HepG2 (cell line): Measurements from ENCODE around the gene TNFRSF6B. TPM values are rescaled to one million over a fixed set of nuclear protein-coding genes. Genes with fewer than 3 reads are reported as not detected.
A peak's percentile ranks its signal among the peaks of the same experiment; 100 is the strongest.

Source experiments
- ATAC-seq: fragments of 200-7000 bp; cut with Tn5 transposase; 3 replicates; pipeline ENCODE4 v1.9.1; 2020; ENCODE audit warnings: mild to moderate bottlenecking, moderate library complexity
- BruUV-seq: library from RNA; stranded (reverse); fragments of 400-500 nt; replicated peaks from 2 replicates; lab custom pipeline; 2021; lab: Mats Ljungman, UMichigan
- CTCF ChIA-PET: fragments of 300-600 bp; formaldehyde crosslinking; extraction: SDS; loops from one replicate; lab custom pipeline; 2021; ENCODE audit warnings: low total read pairs, inconsistent platforms, low intra/inter-chr PET ratio; lab: Yijun Ruan, JAX
- POLR2A ChIA-PET: fragments of 350-600 bp; sonication (Branson Sonifier 250); formaldehyde crosslinking; loops from one replicate; lab custom pipeline; 2020; ENCODE audit warnings: antibody characterized with exemption, inconsistent platforms; lab: Yijun Ruan, JAX
- DNase-seq: peaks from one replicate; pipeline ENCODE4 v3.0.0-alpha.2; 2015; ENCODE audit warnings: low spot score
- FAIRE-seq: peaks from 3 replicates; lab custom pipeline; 2011; peaks lifted over from hg19 to GRCh38; lab: Jason Lieb, UNC
- H2AFZ ChIP-seq: one replicate; pipeline ENCODE4 v1.6.1; 2011; ENCODE audit warnings: low read length, inconsistent platforms
- H3K27ac ChIP-seq: fragments of 300-600 bp; 3 replicates; pipeline ENCODE4 v1.8.0; 2011; ENCODE audit warnings: mixed run types, mild to moderate bottlenecking, mixed read lengths, low read length, inconsistent platforms; ENCODE audit not compliant: insufficient read depth; ENCODE audit errors: extremely low read length
- H3K27me3 ChIP-seq, 2 experiments: fragments of 200-600 bp in 1 of 2; 2 replicates in 1 of 2; 3 replicates in 1 of 2; pipeline versions ENCODE4 v1.6.0 to v1.8.0; 2011; ENCODE audit warnings: low read length in 2 of 2, mild to moderate bottlenecking in 2 of 2, moderate library complexity in 2 of 2, inconsistent platforms in 1 of 2; ENCODE audit not compliant: insufficient read depth in 2 of 2, control insufficient read depth in 1 of 2
- H3K36me3 ChIP-seq, 2 experiments: fragments of 200-600 bp in 1 of 2; replicated peaks in 1 of 2; 2 replicates in 1 of 2; 3 replicates in 1 of 2; pipeline versions ENCODE4 v1.5.1 to v1.8.0; 2011; ENCODE audit warnings: low read length in 2 of 2, inconsistent platforms in 1 of 2; ENCODE audit not compliant: insufficient read depth in 2 of 2, control insufficient read depth in 1 of 2
- H3K4me1 ChIP-seq: 2 replicates; pipeline ENCODE4 v1.5.1; 2012; ENCODE audit warnings: low read length, inconsistent platforms; ENCODE audit not compliant: insufficient read depth
- H3K4me2 ChIP-seq: 2 replicates; pipeline ENCODE4 v1.6.0; 2011; ENCODE audit warnings: low read depth, low read length, inconsistent platforms
- H3K4me3 ChIP-seq, 3 experiments: fragments of 200-600 bp in 1 of 3; sonication (generic), shearing (Covaris generic) in 1 of 3; replicated peaks in 1 of 3; 2 replicates each; pipeline ENCODE4 v1.5.1; 2011 to 2016; ENCODE audit warnings: low read length in 3 of 3, inconsistent platforms in 2 of 3, low read depth in 2 of 3, mild to moderate bottlenecking in 2 of 3, control low read depth in 1 of 3, mixed read lengths in 1 of 3; ENCODE audit not compliant: insufficient read depth in 1 of 3
- H3K79me2 ChIP-seq: one replicate; pipeline ENCODE4 v1.6.1; 2011; ENCODE audit warnings: low read length, inconsistent platforms; ENCODE audit not compliant: insufficient read depth
- H3K9ac ChIP-seq: 2 replicates; pipeline ENCODE4 v1.6.0; 2011; ENCODE audit warnings: mild to moderate bottlenecking, low read depth, low read length, inconsistent platforms; ENCODE audit not compliant: insufficient read depth
- H3K9me3 ChIP-seq: 2 replicates; pipeline ENCODE4 v1.5.1; 2012; ENCODE audit warnings: mild to moderate bottlenecking, low read length
- H4K20me1 ChIP-seq: 2 replicates; pipeline ENCODE4 v1.6.0; 2011; ENCODE audit warnings: inconsistent platforms, mild to moderate bottlenecking, low read length, moderate library complexity; ENCODE audit not compliant: insufficient read depth
- FOXA1 ChIP-seq, 2 experiments: fragments of 450-650 bp in 1 of 2; sonication (generic) in 1 of 2; formaldehyde crosslinking in 1 of 2; IDR thresholded peaks; 2 replicates each; pipeline versions ENCODE4 v1.4.0 to v1.6.1; 2016 to 2020; ENCODE audit warnings: missing genetic modification reagents in 1 of 2
- KDM2A ChIP-seq: sonication (generic); formaldehyde crosslinking; IDR thresholded peaks from 2 replicates; pipeline ENCODE4 v1.4.0; 2020; ENCODE audit warnings: low read depth, missing genetic modification reagents, borderline replicate concordance
- POLR2AphosphoS5 ChIP-seq: IDR thresholded peaks from 2 replicates; pipeline ENCODE4 v1.6.1; 2012; ENCODE audit warnings: low read depth, low read length
- TMF1 ChIP-seq: sonication (generic); formaldehyde crosslinking; IDR thresholded peaks from 2 replicates; pipeline ENCODE4 v1.8.1; 2022; ENCODE audit warnings: low read depth, missing genetic modification reagents
- TOPORS ChIP-seq: sonication (generic); formaldehyde crosslinking; IDR thresholded peaks from 2 replicates; pipeline ENCODE4 v1.8.0; 2023; ENCODE audit warnings: mild to moderate bottlenecking, missing genetic modification reagents
- ZC3H4 ChIP-seq: sonication (generic); formaldehyde crosslinking; IDR thresholded peaks from 2 replicates; pipeline ENCODE4 v1.4.0; 2020; ENCODE audit warnings: missing genetic modification reagents, borderline replicate concordance
- ZFP36L1 ChIP-seq: sonication (generic); formaldehyde crosslinking; IDR thresholded peaks from 2 replicates; pipeline ENCODE4 v1.8.0; 2022; ENCODE audit warnings: mild to moderate bottlenecking, missing genetic modification reagents, moderate library complexity
- ZFY ChIP-seq: sonication (generic); formaldehyde crosslinking; IDR thresholded peaks from 2 replicates; pipeline ENCODE4 v1.4.0; 2020; ENCODE audit warnings: missing genetic modification reagents
- ZNF496 ChIP-seq: sonication (generic); formaldehyde crosslinking; IDR thresholded peaks from 2 replicates; pipeline ENCODE4 v1.8.1; 2023; ENCODE audit warnings: mild to moderate bottlenecking, moderate library complexity, missing genetic modification reagents; ENCODE audit not compliant: insufficient replicate concordance
- ZNF589 ChIP-seq: sonication (generic); formaldehyde crosslinking; conservative IDR thresholded peaks from 2 replicates; pipeline ENCODE4 v1.8.0; 2022; ENCODE audit warnings: mild to moderate bottlenecking, moderate library complexity, missing genetic modification reagents
- ZNF619 ChIP-seq: sonication (generic); formaldehyde crosslinking; IDR thresholded peaks from 2 replicates; pipeline ENCODE4 v1.4.0; 2020; ENCODE audit warnings: mild to moderate bottlenecking, missing genetic modification reagents
- ZNF710 ChIP-seq: sonication (generic); formaldehyde crosslinking; IDR thresholded peaks from 2 replicates; pipeline ENCODE4 v1.5.0; 2020; ENCODE audit warnings: mild to moderate bottlenecking, missing genetic modification reagents, borderline replicate concordance
- WGBS: methylation state at CpG from one replicate; pipeline ENCODE4 v1.1.6; 2017; ENCODE audit warnings: low lambda C conversion rate; 5-methylcytosine and 5-hydroxymethylcytosine counted together
- in situ Hi-C: cut with HindIII; loops from 2 replicates; pipeline ENCODE4 v1.10.0; 2017; ENCODE audit warnings: low pct_unique_long_range_greater_than_20kb; ENCODE audit not compliant: extremely low pct_ligation_motif_present
- intact Hi-C: fragments of 100-400 bp; cut with micrococcal nuclease; formaldehyde crosslinking; loops from one replicate; pipeline ENCODE4 v1.10.0; 2022; ENCODE audit not compliant: unreplicated experiment
- polyA plus RNA-seq, 8 experiments: library from polyadenylated mRNA; depleted of rRNA in 3 of 8; stranded (reverse) in 7 of 8; unstranded in 1 of 8; fragments of >200 nt; fragmentation: Illumina TruSeq in 4 of 8; extraction: Trizol in 4 of 8; gene quantifications; 2 replicates each; pipeline versions ENCODE4 v1.2.1 to v1.2.3, GENCODE V29; 2011 to 2016; ENCODE audit warnings: low read depth in 4 of 8, missing spikeins in 1 of 8, mixed read lengths in 1 of 8; ENCODE audit not compliant: insufficient read depth in 1 of 8
- total RNA-seq, 5 experiments: library from RNA; depleted of rRNA; stranded (reverse); fragments of >200 nt; fragmentation: Illumina TruSeq; extraction: Trizol; gene quantifications; 2 replicates each; pipeline ENCODE4 v1.2.3, GENCODE V29; 2016; ENCODE audit warnings: low read depth in 1 of 5
- TF ChIP-seq, protein P1 (sequence below): sonication (generic); formaldehyde crosslinking; IDR thresholded peaks from 2 replicates; pipeline ENCODE4 v1.8.0; 2022; ENCODE audit warnings: missing genetic modification reagents, mild to moderate bottlenecking, borderline replicate concordance
- TF ChIP-seq, protein P2 (sequence below), 2 experiments: sonication (generic) in 1 of 2; formaldehyde crosslinking in 1 of 2; IDR thresholded peaks; 2 replicates each; pipeline versions ENCODE4 v1.4.0 to v1.6.1; 2016 to 2020; ENCODE audit warnings: borderline replicate concordance in 1 of 2, low read depth in 1 of 2, mild to moderate bottlenecking in 1 of 2, missing genetic modification reagents in 1 of 2

Gene TNFRSF6B
- total and polyA plus RNA-seq, 2 of the 13 experiments (the other 11 are each of a cell fraction or from before 2014, with no cell fraction given): 0.24 TPM; not detected in 1

DNA sequence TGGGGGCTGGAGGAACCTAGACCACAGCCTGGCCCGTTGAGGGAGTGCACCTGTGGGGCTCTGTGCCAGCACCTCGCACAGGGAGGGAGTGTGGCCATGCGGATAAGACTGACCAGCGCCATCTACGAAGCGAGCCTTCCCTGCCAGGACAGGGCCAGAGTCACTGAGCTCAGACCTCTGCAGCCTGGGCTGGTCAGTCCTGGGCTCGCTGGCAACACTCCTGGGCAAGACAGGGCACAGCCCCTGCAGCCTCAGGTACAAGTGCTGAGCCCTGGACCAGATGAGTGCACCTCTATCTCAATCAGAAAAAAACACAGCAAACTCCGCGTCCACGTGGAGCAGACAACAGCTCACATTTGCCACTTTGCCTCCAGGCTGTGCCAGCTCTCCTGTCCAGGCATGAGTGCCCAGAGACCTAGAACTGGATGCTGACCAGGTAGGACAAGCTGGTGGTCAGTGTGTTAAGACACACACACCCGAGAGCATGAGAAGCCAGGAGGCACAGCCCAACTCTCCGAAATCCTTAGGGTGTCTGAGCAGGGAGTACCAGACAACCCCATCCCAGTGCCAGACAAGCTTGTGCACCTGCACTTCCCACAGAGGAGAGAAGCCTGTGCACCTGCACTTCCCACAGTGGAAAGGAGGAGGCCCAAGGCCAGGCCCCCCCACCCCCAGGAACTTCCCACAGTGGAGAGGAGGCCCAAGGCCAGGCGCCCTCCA lies 6.5 kb downstream of the TNFRSF6B start:
- intact Hi-C loops: no loop called here
- no TSS peak for BruUV-seq
- POLR2A ChIA-PET: interaction anchor here (0.8 to 12.4 kb wide), 4 partner anchors 33 to 165 kb away, joined by 4 to 190 read pairs (median 8); partner anchors contain the start of genes LIME1, SLC2A4RG and TPD52L2
- no peak for TF ChIP-seq FOXA1 (IDR thresholded peaks at IDR 0.05)
- TF ChIP-seq FOXA1 (CRISPR knock-in tag; IDR thresholded peaks at IDR 0.05): peak; percentile 2; the same call in 1 of the 2 replicates
- TF ChIP-seq ZNF496 (CRISPR knock-in tag): no peak
- 0 out of 2 replicates have a peak, but pooled peaks have one; percentile 17 for TF ChIP-seq TOPORS
- TF ChIP-seq ZNF619: no peak
- TF ChIP-seq ZFP36L1: no peak
- TF ChIP-seq, protein P1, sequence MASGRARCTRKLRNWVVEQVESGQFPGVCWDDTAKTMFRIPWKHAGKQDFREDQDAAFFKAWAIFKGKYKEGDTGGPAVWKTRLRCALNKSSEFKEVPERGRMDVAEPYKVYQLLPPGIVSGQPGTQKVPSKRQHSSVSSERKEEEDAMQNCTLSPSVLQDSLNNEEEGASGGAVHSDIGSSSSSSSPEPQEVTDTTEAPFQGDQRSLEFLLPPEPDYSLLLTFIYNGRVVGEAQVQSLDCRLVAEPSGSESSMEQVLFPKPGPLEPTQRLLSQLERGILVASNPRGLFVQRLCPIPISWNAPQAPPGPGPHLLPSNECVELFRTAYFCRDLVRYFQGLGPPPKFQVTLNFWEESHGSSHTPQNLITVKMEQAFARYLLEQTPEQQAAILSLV: 0 out of 2 replicates have a peak, but pooled peaks have one; percentile 26
- TF ChIP-seq ZC3H4 (CRISPR knock-in tag): peak; percentile 67; the same call in 1 of the 2 replicates
- TF ChIP-seq ZNF589 (CRISPR knock-in tag): no peak
- peak; percentile 12; the same call in 1 of the 2 replicates for TF ChIP-seq ZFY (CRISPR knock-in tag)
- TF ChIP-seq POLR2AphosphoS5: peak; percentile 11; the same call in 1 of the 2 replicates
- TF ChIP-seq, protein P2, sequence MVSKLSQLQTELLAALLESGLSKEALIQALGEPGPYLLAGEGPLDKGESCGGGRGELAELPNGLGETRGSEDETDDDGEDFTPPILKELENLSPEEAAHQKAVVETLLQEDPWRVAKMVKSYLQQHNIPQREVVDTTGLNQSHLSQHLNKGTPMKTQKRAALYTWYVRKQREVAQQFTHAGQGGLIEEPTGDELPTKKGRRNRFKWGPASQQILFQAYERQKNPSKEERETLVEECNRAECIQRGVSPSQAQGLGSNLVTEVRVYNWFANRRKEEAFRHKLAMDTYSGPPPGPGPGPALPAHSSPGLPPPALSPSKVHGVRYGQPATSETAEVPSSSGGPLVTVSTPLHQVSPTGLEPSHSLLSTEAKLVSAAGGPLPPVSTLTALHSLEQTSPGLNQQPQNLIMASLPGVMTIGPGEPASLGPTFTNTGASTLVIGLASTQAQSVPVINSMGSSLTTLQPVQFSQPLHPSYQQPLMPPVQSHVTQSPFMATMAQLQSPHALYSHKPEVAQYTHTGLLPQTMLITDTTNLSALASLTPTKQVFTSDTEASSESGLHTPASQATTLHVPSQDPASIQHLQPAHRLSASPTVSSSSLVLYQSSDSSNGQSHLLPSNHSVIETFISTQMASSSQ (IDR thresholded peaks at IDR 0.05; ENCODE audit: low read depth): no peak
- TF ChIP-seq, protein P2 (CRISPR knock-in tag; IDR thresholded peaks at IDR 0.05; ENCODE audit: borderline replicate concordance): 0 out of 2 replicates have a peak, but pooled peaks have one; percentile 30
- 0 out of 2 replicates have a peak, but pooled peaks have one; percentile 7 for TF ChIP-seq ZNF710 (CRISPR knock-in tag)
- TF ChIP-seq KDM2A (CRISPR knock-in tag): 0 out of 2 replicates have a peak, but pooled peaks have one; percentile 24
- peak; percentile 3; the same call in 1 of the 2 replicates for TF ChIP-seq TMF1 (CRISPR knock-in tag)

More for the DNA sequence above, 6.5 kb downstream of the TNFRSF6B start:
- no peak for FAIRE-seq
- ATAC-seq: no peak
- peaks cover 10% of the 10 kb centered on the region; the same call in 1 of the 2 replicates for H4K20me1 ChIP-seq
- no peaks in the 10 kb centered on the region; a peak in 1 of 5 replicates for H3K27me3 ChIP-seq
- H3K9ac ChIP-seq: no peak overlapping the region
- H3K4me3 ChIP-seq: no peak overlapping the region
- no peak overlapping the region for H3K4me2 ChIP-seq
- H3K9me3 ChIP-seq: no peaks in the 10 kb centered on the region
- 91% methylated on average over 11 of the region's 13 CpGs for WGBS
- CTCF ChIA-PET: no interaction called here
- peaks cover 17 to 32% of the 10 kb centered on the region in 2 experiments for H3K36me3 ChIP-seq
- no peak overlapping the region for H3K27ac ChIP-seq
- H2AFZ ChIP-seq: no peak overlapping the region
- H3K79me2 ChIP-seq: peaks cover 22% of the 10 kb centered on the region
- in situ Hi-C loops: loop anchor here (10.0 kb wide), 1 partner anchor 82 kb away; no protein-coding TSS in a partner anchor
- H3K4me1 ChIP-seq: peaks cover 11% of the 10 kb centered on the region
- no peak for DNase-seq
